Neuronal stem cell (in vitro differentiated cells): ENCODE data around the gene CD53.

ENCODE experiments used
- DNase-seq: peaks from one replicate; pipeline ENCODE4 v3.0.0-alpha.2; 2013; ENCODE audit warnings: low spot score
- H2AFZ ChIP-seq: one replicate; pipeline ENCODE4 v1.6.1; 2013; ENCODE audit warnings: mild to moderate bottlenecking, low read length, inconsistent platforms
- H2AK5ac ChIP-seq: 2 replicates; pipeline ENCODE4 v1.6.1; 2013; ENCODE audit warnings: low read depth, mild to moderate bottlenecking, inconsistent platforms, low read length, moderate library complexity, mixed read lengths
- H2BK120ac ChIP-seq: 2 replicates; pipeline ENCODE4 v1.6.1; 2013; ENCODE audit warnings: low read depth, mild to moderate bottlenecking, inconsistent platforms, low read length, moderate library complexity, mixed read lengths
- H2BK12ac ChIP-seq: one replicate; pipeline ENCODE4 v1.6.1; 2013; ENCODE audit warnings: low read length, inconsistent platforms
- H2BK15ac ChIP-seq: 2 replicates; pipeline ENCODE4 v1.6.1; 2013; ENCODE audit warnings: mild to moderate bottlenecking, low read length, inconsistent platforms, mixed read lengths
- H2BK5ac ChIP-seq: one replicate; pipeline ENCODE4 v1.6.1; 2013; ENCODE audit warnings: inconsistent platforms, mild to moderate bottlenecking, low read length, moderate library complexity
- H3K14ac ChIP-seq: one replicate; pipeline ENCODE4 v1.6.1; 2013; ENCODE audit warnings: low read length, inconsistent platforms
- H3K18ac ChIP-seq: 2 replicates; pipeline ENCODE4 v1.6.1; 2013; ENCODE audit warnings: low read length, inconsistent platforms
- H3K23ac ChIP-seq: 2 replicates; pipeline ENCODE4 v1.6.1; 2013; ENCODE audit warnings: low read depth, mild to moderate bottlenecking, mixed read lengths, low read length, inconsistent platforms; ENCODE audit not compliant: poor library complexity
- H3K27ac ChIP-seq: replicated peaks from 3 replicates; pipeline ENCODE4 v1.5.1; 2013; ENCODE audit warnings: low read length, inconsistent platforms
- H3K27me3 ChIP-seq, 3 experiments: 2 replicates each; pipeline ENCODE4 v1.6.1; 2013; ENCODE audit warnings: low read length in 3 of 3, mild to moderate bottlenecking in 2 of 3, inconsistent platforms in 1 of 3, low read depth in 1 of 3, mixed read lengths in 1 of 3, moderate library complexity in 1 of 3; ENCODE audit not compliant: control insufficient read depth in 3 of 3, insufficient read depth in 3 of 3
- H3K36me3 ChIP-seq, 2 donors: replicated peaks in 1 of 2; 2 replicates each; pipeline ENCODE4 v1.6.1; 2013; ENCODE audit warnings: low read length in 2 of 2; ENCODE audit not compliant: control insufficient read depth in 2 of 2, insufficient read depth in 2 of 2
- H3K4ac ChIP-seq: 2 replicates; pipeline ENCODE4 v1.6.1; 2013; ENCODE audit warnings: inconsistent platforms, mild to moderate bottlenecking, low read length, moderate library complexity
- H3K4me1 ChIP-seq, 2 donors: 1 replicate in 1 of 2; 2 replicates in 1 of 2; pipeline ENCODE4 v1.6.1; 2013; ENCODE audit warnings: low read length in 2 of 2, low read depth in 1 of 2; ENCODE audit not compliant: control insufficient read depth in 2 of 2, insufficient read depth in 1 of 2
- H3K4me2 ChIP-seq: one replicate; pipeline ENCODE4 v1.6.1; 2013; ENCODE audit warnings: mild to moderate bottlenecking, low read length, inconsistent platforms; ENCODE audit not compliant: insufficient read depth, poor library complexity, severe bottlenecking
- H3K4me3 ChIP-seq, 2 donors: 2 replicates each; pipeline ENCODE4 v1.5.1; 2013; ENCODE audit warnings: low read length in 2 of 2, mild to moderate bottlenecking in 2 of 2, inconsistent platforms in 1 of 2, moderate library complexity in 1 of 2
- H3K79me1 ChIP-seq: one replicate; pipeline ENCODE4 v1.6.1; 2013; ENCODE audit warnings: low read depth, mild to moderate bottlenecking, inconsistent platforms, low read length, moderate library complexity
- H3K9ac ChIP-seq: one replicate; pipeline ENCODE4 v1.6.1; 2013; ENCODE audit warnings: mild to moderate bottlenecking, low read depth, low read length, inconsistent platforms; ENCODE audit not compliant: poor library complexity
- H3K9me3 ChIP-seq, 2 donors: replicated peaks in 1 of 2; 2 replicates each; pipeline versions ENCODE3 to v1.6.1; 2013; ENCODE audit warnings: low read length in 2 of 2, mild to moderate bottlenecking in 2 of 2, inconsistent platforms in 1 of 2, low read depth in 1 of 2, mixed read lengths in 1 of 2, moderate library complexity in 1 of 2; ENCODE audit not compliant: control insufficient read depth in 2 of 2, insufficient read depth in 1 of 2
- H4K8ac ChIP-seq: one replicate; pipeline ENCODE4 v1.6.1; 2013; ENCODE audit warnings: low read depth, mild to moderate bottlenecking, inconsistent platforms, low read length, moderate library complexity
- H4K91ac ChIP-seq: one replicate; pipeline ENCODE4 v1.6.1; 2013; ENCODE audit warnings: low read length, low read depth, mild to moderate bottlenecking, inconsistent platforms; ENCODE audit not compliant: poor library complexity
- WGBS, 2 donors: extraction: QIAGEN DNeasy Blood & Tissue Kit; methylation state at CpG; one replicate each; pipeline ENCODE4 v1.1.7; 2013; ENCODE audit warnings: missing lambda C conversion rate in 2 of 2, mixed read lengths in 1 of 2; ENCODE audit not compliant: insufficient read length in 2 of 2, insufficient replicate concordance in 1 of 2; ENCODE audit errors: extremely low coverage in 2 of 2; 5-methylcytosine and 5-hydroxymethylcytosine counted together

Gene CD53

GRCh38 chr1:110903853-110904500, 31.0 kb downstream of the CD53 start:
- no peak overlapping the region for H4K91ac ChIP-seq
- H3K4me3 ChIP-seq = no peak overlapping the region
- H3K4me1 ChIP-seq = no peaks in the 10 kb centered on the region
- H3K36me3 ChIP-seq = no peaks in the 10 kb centered on the region
- H2BK120ac ChIP-seq = no peak overlapping the region
- no peak overlapping the region for H2AFZ ChIP-seq
- H2BK12ac ChIP-seq = no peak overlapping the region
- H3K9ac ChIP-seq = no peak overlapping the region
- H3K4ac ChIP-seq = no peak overlapping the region
- no peak overlapping the region for H3K14ac ChIP-seq
- H3K23ac ChIP-seq = no peak overlapping the region
- WGBS, 2 donors = no CpG with 5 or more reads among the region's 3 CpGs
- no peak overlapping the region for H4K8ac ChIP-seq
- no peaks in the 10 kb centered on the region for H3K79me1 ChIP-seq
- H3K4me2 ChIP-seq = no peak overlapping the region
- H2BK5ac ChIP-seq = no peak overlapping the region
- no peak overlapping the region for H3K18ac ChIP-seq
- H2AK5ac ChIP-seq = peak overlapping the region; percentile 36
- no peak for DNase-seq
- no peak overlapping the region for H2BK15ac ChIP-seq
- H3K27me3 ChIP-seq = no peaks in the 10 kb centered on the region
- H3K9me3 ChIP-seq = peaks cover 0 to 3% of the 10 kb centered on the region in 2 donors
- no peak overlapping the region for H3K27ac ChIP-seq

GRCh38 chr1:110912784-110913183, 39.8 kb downstream of the CD53 start:
- no peak overlapping the region for H3K14ac ChIP-seq
- H4K8ac ChIP-seq = no peak overlapping the region
- no peaks in the 10 kb centered on the region for H3K36me3 ChIP-seq
- H2AK5ac ChIP-seq = no peak overlapping the region
- H2BK5ac ChIP-seq = no peak overlapping the region
- H2BK120ac ChIP-seq = no peak overlapping the region
- no peak for DNase-seq
- H3K4me3 ChIP-seq = no peak overlapping the region
- H3K9me3 ChIP-seq = no peaks in the 10 kb centered on the region
- H3K27ac ChIP-seq = no peak overlapping the region
- H3K4me2 ChIP-seq = no peak overlapping the region
- no peak overlapping the region for H2AFZ ChIP-seq
- no peaks in the 10 kb centered on the region for H3K27me3 ChIP-seq
- H3K79me1 ChIP-seq = no peaks in the 10 kb centered on the region
- no peak overlapping the region for H4K91ac ChIP-seq
- no peak overlapping the region for H3K23ac ChIP-seq
- H3K4me1 ChIP-seq = no peaks in the 10 kb centered on the region
- no peak overlapping the region for H3K4ac ChIP-seq
- no peak overlapping the region for H3K9ac ChIP-seq
- H2BK15ac ChIP-seq = no peak overlapping the region
- no peak overlapping the region for H3K18ac ChIP-seq
- no peak overlapping the region for H2BK12ac ChIP-seq

GRCh38 chr1:110914676-110915075, 41.7 kb downstream of the CD53 start:
- Histone ChIP-seq H3K79me1 (no peaks in the 10 kb centered on the region), H3K27me3 (no peaks in the 10 kb centered on the region), H3K4me1 (no peaks in the 10 kb centered on the region), H3K4me3 (no peak overlapping the region), H3K23ac (no peak overlapping the region), H2BK120ac (no peak overlapping the region), H2AFZ (no peak overlapping the region), H2AK5ac (no peak overlapping the region), H3K9ac (no peak overlapping the region), H4K8ac (no peak overlapping the region), H3K36me3 (no peaks in the 10 kb centered on the region), H3K4me2 (no peak overlapping the region), H3K18ac (no peak overlapping the region), H3K4ac (no peak overlapping the region), H2BK5ac (no peak overlapping the region), H3K27ac (no peak overlapping the region), H3K9me3 (no peaks in the 10 kb centered on the region), H4K91ac (no peak overlapping the region), H2BK12ac (no peak overlapping the region), H2BK15ac (no peak overlapping the region), H3K14ac (no peak overlapping the region)
- no CpG with 5 or more reads among the region's 3 CpGs for WGBS, 2 donors
- no peak for DNase-seq

GRCh38 chr1:110915804-110916203, 42.9 kb downstream of the CD53 start:
- Histone ChIP-seq H3K79me1 (no peaks in the 10 kb centered on the region), H2BK5ac (no peak overlapping the region), H2BK12ac (no peak overlapping the region), H3K9me3 (no peaks in the 10 kb centered on the region), H3K4ac (no peak overlapping the region), H2AFZ (no peak overlapping the region), H3K27ac (no peak overlapping the region), H3K36me3 (no peaks in the 10 kb centered on the region), H3K23ac (no peak overlapping the region), H3K4me3 (no peak overlapping the region), H3K18ac (no peak overlapping the region), H3K9ac (no peak overlapping the region), H3K4me2 (no peak overlapping the region), H2BK15ac (no peak overlapping the region), H4K91ac (no peak overlapping the region), H3K4me1 (no peaks in the 10 kb centered on the region), H2AK5ac (no peak overlapping the region), H3K27me3 (no peaks in the 10 kb centered on the region), H2BK120ac (no peak overlapping the region), H3K14ac (no peak overlapping the region), H4K8ac (no peak overlapping the region)
- WGBS, 2 donors = no CpG with 5 or more reads among the region's 2 CpGs
- DNase-seq = no peak
